Heart left ventricle (tissue), 16 donors: ENCODE measurements around the gene TNS3. TPM values are rescaled to one million over a fixed set of nuclear protein-coding genes. Genes with fewer than 3 reads are reported as not detected.
A peak's percentile ranks its signal among the peaks of the same experiment; 100 is the strongest.

Source experiments
- ATAC-seq, 4 donors: fragments of 200-7000 bp; cut with Tn5 transposase; one replicate each; pipeline ENCODE4 v1.9.1; 2020 to 2022; ENCODE audit warnings: moderate library complexity in 4 of 4, mild to moderate bottlenecking in 3 of 4, moderate number of reproducible peaks in 1 of 4
- DNase-seq, 5 donors: peaks; one replicate each; pipeline ENCODE4 v3.0.0-alpha.2; 2020
- H3K27ac ChIP-seq, 12 donors: fragments of 200-600 bp; sonication (generic) in 4 of 12; one replicate each; pipeline versions ENCODE4 v1.5.0 to v1.8.0; 2016 to 2022; ENCODE audit warnings: mild to moderate bottlenecking in 2 of 12
- H3K27me3 ChIP-seq, 9 donors: fragments of 200-600 bp; sonication (generic) in 2 of 9; one replicate each; pipeline versions ENCODE4 v1.5.1 to v1.8.0; 2016 to 2022; ENCODE audit warnings: mild to moderate bottlenecking in 3 of 9
- H3K36me3 ChIP-seq, 9 donors: fragments of 200-600 bp; sonication (generic) in 2 of 9; one replicate each; pipeline versions ENCODE4 v1.5.0 to v1.8.0; 2018 to 2022; ENCODE audit warnings: mild to moderate bottlenecking in 2 of 9
- H3K4me1 ChIP-seq, 12 donors: fragments of 200-600 bp; sonication (generic) in 4 of 12; one replicate each; pipeline versions ENCODE4 v1.5.0 to v1.8.0; 2016 to 2022; ENCODE audit warnings: mild to moderate bottlenecking in 3 of 12
- H3K4me3 ChIP-seq, 12 donors: fragments of 200-600 bp; sonication (generic) in 4 of 12; one replicate each; pipeline versions ENCODE4 v1.5.0 to v1.8.0; 2017 to 2022; ENCODE audit warnings: mild to moderate bottlenecking in 9 of 12, moderate library complexity in 4 of 12
- H3K9me3 ChIP-seq, 12 donors: fragments of 200-600 bp; sonication (generic) in 4 of 12; one replicate each; pipeline versions ENCODE4 v1.5.0 to v1.8.0; 2016 to 2022; ENCODE audit warnings: mild to moderate bottlenecking in 1 of 12
- POLR2A ChIP-seq, 2 donors: fragments of 450-650 bp; IDR thresholded peaks; one replicate each; pipeline ENCODE4 v1.6.1; 2017; ENCODE audit warnings: antibody characterized with exemption in 2 of 2, mild to moderate bottlenecking in 2 of 2, moderate library complexity in 2 of 2
- WGBS, 4 donors: extraction: QIAGEN DNeasy Blood & Tissue Kit in 2 of 4; methylation state at CpG; one replicate each; pipeline versions ENCODE4 v1.1.5 to v1.1.7; 2013 to 2018; 5-methylcytosine and 5-hydroxymethylcytosine counted together
- intact Hi-C, 10 donors: fragments of 100-400 bp; cut with DNase I; formaldehyde crosslinking; loops; one replicate each; pipeline versions ENCODE4 v1.11.1 to v1.14.2; 2022
- polyA plus RNA-seq, 2 donors: library from polyadenylated mRNA; stranded (reverse); fragments of 200-250 nt; gene quantifications; one replicate each; pipeline ENCODE4 v1.2.3, GENCODE V29; 2013
- total RNA-seq, 9 donors: library from RNA; depleted of rRNA in 2 of 9; stranded (reverse); fragments of >200 nt in 2 of 9; fragmentation: NEBNext Ultra II Directional in 3 of 9; extraction: Animal tissue kit (Norgen Biotek cat#: 25700) in 3 of 9; gene quantifications; one replicate each; pipeline versions ENCODE4 v1.1.0 to v1.2.4, GENCODE V29; 2016 to 2023
- TF ChIP-seq, protein P1 (sequence below), 12 donors: fragments of 200-600 bp; sonication (generic) in 4 of 12; IDR thresholded peaks; one replicate each; pipeline versions ENCODE4 v1.5.0 to v1.8.0; 2018 to 2022; ENCODE audit warnings: antibody characterized with exemption in 12 of 12, mild to moderate bottlenecking in 5 of 12
- donor health status: ischemic (EF 13 %, LVEDD 7.1; RV severe dilation, severe dysfunction).
- donor health status: healthy with polysubstance abuse.
- donor health status: DM: no; HTN: yes; CAD: no.
- donor health status: DM: no; HTN: no; CAD: no.
- donor health status: ischemic (EF 25% LVEDD 6.9; RV normal size, moderate dysfunction).
- donor health status: ischemic (EF 25% LVEDD 5.7; RV mildly dilated, moderate dysfunction).
- donor health status: healthy.
- donor health status: DM: yes; HTN: yes; CAD: no.
- donor health status: ischemic (EF 35%, LVEDD 5.7; RV mildly dilated, moderate dysfunction).
- donor health status: nonischemic (EF 11% LVEDD 7.7; RV severe dilation, severe dysfunction).
- donor health status: DM: yes; HTN: yes; CAD: no.
- donor health status: PGD.
- donor health status: ischemic (EF 29% LVEDD 5.4; RV normal size, mild dysfunction).
- donor health status: nonischemic (EF 23%, LVEDD 6.1; RV moderate dilation, normal function).

The TNS3 gene
- total and polyA plus RNA-seq, 11 donors: 10.1 to 116 (median 32.7) TPM

DNA sequence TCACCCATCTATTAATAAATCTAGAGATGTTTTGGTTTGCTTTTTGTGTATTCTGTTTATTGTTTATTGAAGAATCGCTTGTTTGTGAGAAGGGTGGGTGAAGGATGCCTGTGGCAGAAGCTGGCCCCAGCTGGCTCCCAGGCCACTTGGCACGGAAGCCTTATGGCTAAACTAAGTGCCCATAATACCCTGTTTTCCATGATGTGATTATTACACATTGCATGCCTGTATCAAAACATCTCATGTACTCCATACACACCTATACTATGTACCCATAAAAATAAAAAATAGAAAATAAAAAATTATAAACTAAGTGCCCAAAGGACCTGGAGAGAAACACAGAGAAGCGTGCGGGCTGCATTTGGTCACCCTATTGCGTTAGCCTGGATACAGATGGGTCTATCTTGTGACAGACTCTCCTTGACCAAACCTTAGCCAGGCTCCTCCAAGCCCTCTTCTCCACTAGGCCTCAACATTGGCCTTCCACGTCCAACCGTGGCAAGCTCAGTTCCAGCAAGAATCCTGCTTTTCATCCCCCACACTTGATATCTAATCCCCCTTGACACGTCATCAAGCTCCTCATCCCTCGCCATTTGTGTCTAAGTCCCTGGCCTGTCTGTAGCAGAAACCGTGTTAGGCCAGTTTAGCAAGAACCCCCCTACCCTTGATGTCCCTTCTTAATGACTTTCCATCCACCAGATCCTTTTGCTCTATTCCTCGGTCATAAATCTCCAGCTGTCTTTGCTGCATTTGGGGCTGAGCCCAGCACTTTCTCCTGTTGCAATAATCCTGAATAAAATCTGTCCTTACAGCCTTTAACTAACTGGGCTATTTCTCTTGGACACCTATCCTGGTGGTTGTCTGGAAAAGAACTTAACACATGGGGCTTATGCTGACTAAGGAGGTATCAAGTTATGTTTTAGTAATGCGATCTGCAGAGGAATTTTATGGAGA, 245.2 kb downstream of the TNS3 start:
- Histone ChIP-seq H3K4me3 (no peak overlapping the region), H3K36me3 (peaks cover 0 to 47% (median 0%) of the 10 kb centered on the region in 9 donors), H3K9me3 (peaks cover 0 to 8% (median 0%) of the 10 kb centered on the region in 12 donors), H3K27me3 (no peaks in the 10 kb centered on the region), H3K4me1 (peaks cover 0 to 51% (median 21%) of the 10 kb centered on the region in 12 donors), H3K27ac (peak overlapping the region in 11 of 12 donors; percentile 41 to 87 (median 73))
- DNase-seq (no peak), ATAC-seq (peak; percentile 10 to 53 (median 37))
- WGBS, 4 donors: 69 to 75% (median 72%) methylated on average over 12 of the region's 12 CpGs
- intact Hi-C loops: loop anchor here in 4 of 10 donors (5.0 kb wide), 4 partner anchors 36 to 69 kb away; no protein-coding TSS in a partner anchor
- TF ChIP-seq POLR2A (IDR thresholded peaks at IDR 0.05): no peak
- TF ChIP-seq, protein P1, sequence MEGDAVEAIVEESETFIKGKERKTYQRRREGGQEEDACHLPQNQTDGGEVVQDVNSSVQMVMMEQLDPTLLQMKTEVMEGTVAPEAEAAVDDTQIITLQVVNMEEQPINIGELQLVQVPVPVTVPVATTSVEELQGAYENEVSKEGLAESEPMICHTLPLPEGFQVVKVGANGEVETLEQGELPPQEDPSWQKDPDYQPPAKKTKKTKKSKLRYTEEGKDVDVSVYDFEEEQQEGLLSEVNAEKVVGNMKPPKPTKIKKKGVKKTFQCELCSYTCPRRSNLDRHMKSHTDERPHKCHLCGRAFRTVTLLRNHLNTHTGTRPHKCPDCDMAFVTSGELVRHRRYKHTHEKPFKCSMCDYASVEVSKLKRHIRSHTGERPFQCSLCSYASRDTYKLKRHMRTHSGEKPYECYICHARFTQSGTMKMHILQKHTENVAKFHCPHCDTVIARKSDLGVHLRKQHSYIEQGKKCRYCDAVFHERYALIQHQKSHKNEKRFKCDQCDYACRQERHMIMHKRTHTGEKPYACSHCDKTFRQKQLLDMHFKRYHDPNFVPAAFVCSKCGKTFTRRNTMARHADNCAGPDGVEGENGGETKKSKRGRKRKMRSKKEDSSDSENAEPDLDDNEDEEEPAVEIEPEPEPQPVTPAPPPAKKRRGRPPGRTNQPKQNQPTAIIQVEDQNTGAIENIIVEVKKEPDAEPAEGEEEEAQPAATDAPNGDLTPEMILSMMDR (IDR thresholded peaks at IDR 0.05): no peak

- peaks cover 0 to 8% (median 0%) of the 10 kb centered on the region in 12 donors for H3K9me3 ChIP-seq
- 36 to 51% (median 47%) methylated on average over 10 of the region's 10 CpGs for WGBS, 4 donors
- ATAC-seq (peak; percentile 83 to 92 (median 88)), DNase-seq (peak in 4 of 5 donors; percentile 64 to 80 (median 68))
- H3K27me3 ChIP-seq: no peaks in the 10 kb centered on the region
- no peak for TF ChIP-seq POLR2A (IDR thresholded peaks at IDR 0.05)
- TF ChIP-seq, protein P1 (IDR thresholded peaks at IDR 0.05): no peak
- no peak overlapping the region for H3K4me3 ChIP-seq
- peaks cover 0 to 55% (median 0%) of the 10 kb centered on the region in 9 donors for H3K36me3 ChIP-seq
- H3K4me1 ChIP-seq: peaks cover 0 to 54% (median 22%) of the 10 kb centered on the region in 12 donors
- intact Hi-C loops: loop anchor here in 4 of 10 donors (5.0 kb wide), 4 partner anchors 36 to 69 kb away; no protein-coding TSS in a partner anchor
- peak overlapping the region; percentile 41 to 87 (median 71) for H3K27ac ChIP-seq
These were observed 246.1 kb downstream of the TNS3 start for GRCh38 chr7:47335557-47336471.

DNA sequence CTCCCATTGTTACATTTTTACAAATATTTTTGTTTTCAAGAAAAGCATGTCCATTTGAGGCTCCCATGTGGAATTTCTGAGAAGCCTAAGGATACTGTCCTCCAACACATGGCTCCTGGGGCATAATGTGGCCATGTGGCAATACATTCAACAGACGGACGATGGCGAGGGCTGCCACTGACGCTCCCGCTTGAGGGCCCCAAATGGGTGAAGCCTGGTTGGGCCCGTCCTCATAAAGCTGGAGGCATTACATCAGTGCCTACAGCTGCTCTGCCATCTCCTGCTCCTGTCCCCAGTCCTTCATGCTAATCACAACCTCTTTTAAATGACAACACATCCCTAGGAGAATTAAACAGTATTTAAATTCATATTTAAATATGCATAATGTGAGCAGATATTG, 246.8 kb downstream of the TNS3 start:
- no peak overlapping the region for H3K4me3 ChIP-seq
- peaks cover 0 to 57% (median 27%) of the 10 kb centered on the region in 12 donors for H3K4me1 ChIP-seq
- DNase-seq: no peak
- peaks cover 0 to 60% (median 0%) of the 10 kb centered on the region in 9 donors for H3K36me3 ChIP-seq
- WGBS, 4 donors: 92 to 96% (median 95%) methylated on average over 6 of the region's 6 CpGs
- TF ChIP-seq, protein P1 (IDR thresholded peaks at IDR 0.05): no peak
- no peak for TF ChIP-seq POLR2A (IDR thresholded peaks at IDR 0.05)
- ATAC-seq: no peak
- peak overlapping the region; percentile 33 to 87 (median 71) for H3K27ac ChIP-seq
- no peaks in the 10 kb centered on the region for H3K27me3 ChIP-seq
- intact Hi-C loops: loop anchor here in 4 of 10 donors (5.0 kb wide), 4 partner anchors 37 to 68 kb away; no protein-coding TSS in a partner anchor
- H3K9me3 ChIP-seq: peaks cover 0 to 8% (median 0%) of the 10 kb centered on the region in 12 donors
